ENCODE measurements around the gene KRR1. TPM values are rescaled to one million over a fixed set of nuclear protein-coding genes. Genes with fewer than 3 reads are reported as not detected.

Gene KRR1
- total and polyA plus RNA-seq, 2 of the 13 experiments (the other 11 are each of a cell fraction or from before 2014, with no cell fraction given): 19.3 to 103 TPM

GRCh38 chr12:75452675-75453330, 58.6 kb downstream of the KRR1 start:
- Histone ChIP-seq H3K27ac (ENCODE audit: extremely low read length, insufficient read depth, low read length) (no peak overlapping the region), H3K4me2 (ENCODE audit: low read depth, low read length) (no peak overlapping the region), H3K27me3 (ENCODE audit: control insufficient read depth in 1 of 2, insufficient read depth in 2 of 2, low read length in 2 of 2) (0 out of 5 replicates have a peak, but pooled peaks cover 0 to 4% of the 10 kb centered on the region in 2 experiments), H4K20me1 (ENCODE audit: insufficient read depth, low read length) (no peaks in the 10 kb centered on the region), H3K9ac (ENCODE audit: insufficient read depth, low read depth, low read length) (no peak overlapping the region), H3K4me3 (replicated peaks in 1 of 3; ENCODE audit: insufficient read depth in 1 of 3, low read depth in 2 of 3, low read length in 3 of 3) (no peak overlapping the region), H3K36me3 (replicated peaks in 1 of 2; ENCODE audit: control insufficient read depth in 1 of 2, insufficient read depth in 2 of 2, low read length in 2 of 2) (no peaks in the 10 kb centered on the region), H3K4me1 (ENCODE audit: insufficient read depth, low read length) (no peaks in the 10 kb centered on the region), H3K79me2 (ENCODE audit: insufficient read depth, low read length) (no peaks in the 10 kb centered on the region), H2AFZ (ENCODE audit: low read length) (no peak overlapping the region), H3K9me3 (ENCODE audit: low read length) (peaks cover 7% of the 10 kb centered on the region)
- POLR2A ChIA-PET: no interaction called here
- no peak for DNase-seq (ENCODE audit: low spot score)
- no peak for FAIRE-seq
- peak; percentile 46; the same call in 1 of the 3 replicates for ATAC-seq
- intact Hi-C loops (cut with micrococcal nuclease; ENCODE audit: unreplicated experiment) (no loop called here), in situ Hi-C loops (cut with HindIII; ENCODE audit: extremely low pct_ligation_motif_present, low pct_unique_long_range_greater_than_20kb) (no loop called here)
- 48% methylated on average over 3 of the region's 3 CpGs for WGBS (ENCODE audit: low lambda C conversion rate)
- CTCF ChIA-PET (ENCODE audit: low intra/inter-chr PET ratio, low total read pairs): no interaction called here
- BruUV-seq (replicated peaks): no TSS peak
- TF ChIP-seq ZFP36L2 (CRISPR knock-in tag; IDR thresholded peaks at IDR 0.05) (no peak), BORCS8-MEF2B (CRISPR knock-in tag; IDR thresholded peaks at IDR 0.05) (no peak), ZNF224 (CRISPR knock-in tag; IDR thresholded peaks at IDR 0.05) (no peak)

- no peak for ATAC-seq
- FAIRE-seq: no peak
- H3K9ac ChIP-seq (ENCODE audit: insufficient read depth, low read depth, low read length): no peak overlapping the region
- WGBS (ENCODE audit: low lambda C conversion rate): 23% methylated on average over 4 of the region's 4 CpGs
- no peaks in the 10 kb centered on the region for H3K79me2 ChIP-seq (ENCODE audit: insufficient read depth, low read length)
- H3K4me1 ChIP-seq (ENCODE audit: insufficient read depth, low read length): peaks cover 32% of the 10 kb centered on the region
- H3K27me3 ChIP-seq (ENCODE audit: control insufficient read depth in 1 of 2, insufficient read depth in 2 of 2, low read length in 2 of 2): no peaks in the 10 kb centered on the region
- H3K9me3 ChIP-seq (ENCODE audit: low read length): no peaks in the 10 kb centered on the region
- H4K20me1 ChIP-seq (ENCODE audit: insufficient read depth, low read length): no peaks in the 10 kb centered on the region
- no TSS peak for BruUV-seq (replicated peaks)
- H3K36me3 ChIP-seq (replicated peaks in 1 of 2; ENCODE audit: control insufficient read depth in 1 of 2, insufficient read depth in 2 of 2, low read length in 2 of 2): no peaks in the 10 kb centered on the region
- no peak overlapping the region for H2AFZ ChIP-seq (ENCODE audit: low read length)
- no peak overlapping the region for H3K4me2 ChIP-seq (ENCODE audit: low read depth, low read length)
- in situ Hi-C loops (cut with HindIII; ENCODE audit: extremely low pct_ligation_motif_present, low pct_unique_long_range_greater_than_20kb): no loop called here
- POLR2A ChIA-PET: no interaction called here
- CTCF ChIA-PET (ENCODE audit: low intra/inter-chr PET ratio, low total read pairs): no interaction called here
- intact Hi-C loops (cut with micrococcal nuclease; ENCODE audit: unreplicated experiment): no loop called here
- no peak overlapping the region for H3K27ac ChIP-seq (ENCODE audit: extremely low read length, insufficient read depth, low read length)
- TF ChIP-seq RAD51 (IDR thresholded peaks at IDR 0.05; ENCODE audit: borderline replicate concordance) (no peak), THAP8 (CRISPR knock-in tag; IDR thresholded peaks at IDR 0.05; ENCODE audit: borderline replicate concordance) (no peak), ELF4 (CRISPR knock-in tag; IDR thresholded peaks at IDR 0.05; ENCODE audit: borderline replicate concordance) (no peak), ATAD3A (CRISPR knock-in tag; IDR thresholded peaks at IDR 0.05) (no peak), PCBP1 (IDR thresholded peaks at IDR 0.05; ENCODE audit: borderline replicate concordance, low read depth, low read length) (no peak), SALL2 (CRISPR knock-in tag; IDR thresholded peaks at IDR 0.05) (no peak), DMTF1 (CRISPR knock-in tag; IDR thresholded peaks at IDR 0.05) (no peak), ZNF468 (CRISPR knock-in tag; IDR thresholded peaks at IDR 0.05) (no peak), MEF2D (CRISPR knock-in tag; IDR thresholded peaks at IDR 0.05) (no peak), CHD2 (IDR thresholded peaks at IDR 0.05; ENCODE audit: low read depth, low read length) (no peak), ZNF333 (CRISPR knock-in tag; IDR thresholded peaks at IDR 0.05; ENCODE audit: borderline replicate concordance) (no peak), ZNF788 (CRISPR knock-in tag; IDR thresholded peaks at IDR 0.05; ENCODE audit: borderline replicate concordance) (no peak)
- no peak for DNase-seq (ENCODE audit: low spot score)
- no peak overlapping the region for H3K4me3 ChIP-seq (replicated peaks in 1 of 3; ENCODE audit: insufficient read depth in 1 of 3, low read depth in 2 of 3, low read length in 3 of 3)
Observed at GRCh38 chr12:75447691-75448393, 63.6 kb downstream of the KRR1 start.
